ENCODE data around the gene DDR1.
"Not testable (repeated sequence)": the region's sequence is repeated elsewhere in the genome, so short reads cannot be mapped to it uniquely, and the experiment has no call there.

The DDR1 gene

DNA sequence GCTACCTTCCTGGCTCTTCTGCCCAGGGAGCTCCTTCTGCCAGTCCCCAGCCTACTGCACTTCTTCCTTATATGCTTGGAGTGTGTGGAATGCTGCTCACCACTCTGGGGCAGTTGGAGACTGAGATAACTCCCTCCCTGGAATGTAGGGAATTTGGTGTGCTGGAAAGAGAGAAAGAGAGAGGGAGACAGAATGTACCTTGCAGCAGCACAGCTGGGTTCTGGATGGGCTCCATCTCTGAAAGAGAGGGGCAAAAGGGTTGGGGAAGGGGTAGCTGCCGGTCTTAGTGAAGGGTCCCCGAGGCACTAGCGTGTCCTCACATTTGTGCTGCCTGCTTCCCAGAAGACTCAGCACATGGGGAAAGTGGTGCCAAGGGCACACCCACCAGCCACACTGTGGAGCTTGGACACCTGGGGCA, 40.2 kb upstream of the DDR1 start:
- H3K4me3 ChIP-seq (ENCODE audit: low read depth, low read length) = no peak overlapping the region
- TF ChIP-seq CTCF (IDR thresholded peaks at IDR 0.05; ENCODE audit: low read depth, low read length) = no peak

DNA sequence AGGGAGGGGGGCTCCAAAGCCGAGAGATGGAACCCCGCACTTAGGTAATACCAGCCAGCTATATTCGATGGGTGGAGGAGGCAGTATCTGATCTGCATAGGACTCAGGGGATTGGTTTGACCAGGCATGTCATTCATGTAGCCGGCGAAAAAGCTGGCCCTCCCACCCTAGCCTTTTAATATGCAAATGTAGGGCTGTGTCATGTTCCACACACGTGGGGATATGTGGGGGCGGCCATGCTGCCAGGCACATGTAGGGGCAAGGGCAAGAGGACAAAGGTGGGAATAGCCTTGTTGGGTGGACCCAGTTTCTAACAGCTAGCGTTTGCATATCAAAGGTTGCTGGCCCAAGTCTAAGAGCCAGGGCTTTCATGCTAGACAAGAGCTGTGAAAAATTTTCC, 39.1 kb upstream of the DDR1 start:
- no peak for TF ChIP-seq CTCF (IDR thresholded peaks at IDR 0.05; ENCODE audit: low read depth, low read length)
- no peak overlapping the region for H3K4me3 ChIP-seq (ENCODE audit: low read depth, low read length)

DNA sequence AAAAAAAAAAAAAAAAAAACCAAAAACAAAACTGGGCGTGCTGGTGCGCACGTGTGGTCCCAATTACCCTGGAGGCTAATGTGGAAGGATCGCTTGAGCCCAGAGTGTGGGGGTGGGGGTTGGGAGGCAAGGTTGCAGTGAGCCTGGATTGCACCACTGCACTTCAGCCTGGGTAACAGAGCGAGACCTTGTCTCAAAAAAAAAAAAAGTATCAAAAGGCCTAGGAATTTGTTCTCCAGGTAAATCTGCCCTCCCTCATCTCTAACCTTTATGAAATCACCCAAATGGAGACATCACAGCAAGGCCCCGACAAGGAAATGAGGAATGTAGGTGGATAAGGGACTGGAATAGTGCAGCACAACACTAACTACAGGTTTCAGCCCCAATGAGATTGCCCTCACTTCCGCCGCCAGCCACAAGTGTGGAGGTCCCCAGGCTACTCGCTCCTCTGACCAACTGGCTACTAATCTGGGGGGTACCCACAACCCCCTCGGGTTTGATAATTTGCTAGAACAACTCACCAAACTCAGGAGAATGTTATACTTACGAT, 36.8 kb upstream of the DDR1 start:
- H3K4me3 ChIP-seq (ENCODE audit: low read depth, low read length) = no peak overlapping the region
- no peak for TF ChIP-seq CTCF (IDR thresholded peaks at IDR 0.05; ENCODE audit: low read depth, low read length)

GRCh38 chr6:30847971-30848436, 36.3 kb upstream of the DDR1 start:
- TF ChIP-seq CTCF (IDR thresholded peaks at IDR 0.05; ENCODE audit: low read depth, low read length) = no peak
- no peak overlapping the region for H3K4me3 ChIP-seq (ENCODE audit: low read depth, low read length)

GRCh38 chr6:30849903-30850651, 34.2 kb upstream of the DDR1 start:
- TF ChIP-seq CTCF (IDR thresholded peaks at IDR 0.05; ENCODE audit: low read depth, low read length) = no peak
- H3K4me3 ChIP-seq (ENCODE audit: low read depth, low read length) = no peak overlapping the region

GRCh38 chr6:30852459-30852858, 31.9 kb upstream of the DDR1 start:
- not testable (repeated sequence) for H3K4me3 ChIP-seq (ENCODE audit: low read depth, low read length)

GRCh38 chr6:30854285-30855040, 29.9 kb upstream of the DDR1 start:
- TF ChIP-seq CTCF (IDR thresholded peaks at IDR 0.05; ENCODE audit: low read depth, low read length) = no peak
- H3K4me3 ChIP-seq (ENCODE audit: low read depth, low read length) = no peak overlapping the region
